Neuronal stem cell (in vitro differentiated cells): ENCODE results near the gene GDPD5.

Source experiments
- DNase-seq: peaks from one replicate; pipeline ENCODE4 v3.0.0-alpha.2; 2013; ENCODE audit warnings: low spot score
- H2AFZ ChIP-seq: one replicate; pipeline ENCODE4 v1.6.1; 2013; ENCODE audit warnings: mild to moderate bottlenecking, low read length, inconsistent platforms
- H2AK5ac ChIP-seq: 2 replicates; pipeline ENCODE4 v1.6.1; 2013; ENCODE audit warnings: low read depth, mild to moderate bottlenecking, inconsistent platforms, low read length, moderate library complexity, mixed read lengths
- H2BK120ac ChIP-seq: 2 replicates; pipeline ENCODE4 v1.6.1; 2013; ENCODE audit warnings: low read depth, mild to moderate bottlenecking, inconsistent platforms, low read length, moderate library complexity, mixed read lengths
- H2BK12ac ChIP-seq: one replicate; pipeline ENCODE4 v1.6.1; 2013; ENCODE audit warnings: low read length, inconsistent platforms
- H2BK15ac ChIP-seq: 2 replicates; pipeline ENCODE4 v1.6.1; 2013; ENCODE audit warnings: mild to moderate bottlenecking, low read length, inconsistent platforms, mixed read lengths
- H2BK5ac ChIP-seq: one replicate; pipeline ENCODE4 v1.6.1; 2013; ENCODE audit warnings: inconsistent platforms, mild to moderate bottlenecking, low read length, moderate library complexity
- H3K14ac ChIP-seq: one replicate; pipeline ENCODE4 v1.6.1; 2013; ENCODE audit warnings: low read length, inconsistent platforms
- H3K18ac ChIP-seq: 2 replicates; pipeline ENCODE4 v1.6.1; 2013; ENCODE audit warnings: low read length, inconsistent platforms
- H3K23ac ChIP-seq: 2 replicates; pipeline ENCODE4 v1.6.1; 2013; ENCODE audit warnings: low read depth, mild to moderate bottlenecking, mixed read lengths, low read length, inconsistent platforms; ENCODE audit not compliant: poor library complexity
- H3K27ac ChIP-seq: replicated peaks from 3 replicates; pipeline ENCODE4 v1.5.1; 2013; ENCODE audit warnings: low read length, inconsistent platforms
- H3K27me3 ChIP-seq, 3 experiments: 2 replicates each; pipeline ENCODE4 v1.6.1; 2013; ENCODE audit warnings: low read length in 3 of 3, mild to moderate bottlenecking in 2 of 3, inconsistent platforms in 1 of 3, low read depth in 1 of 3, mixed read lengths in 1 of 3, moderate library complexity in 1 of 3; ENCODE audit not compliant: control insufficient read depth in 3 of 3, insufficient read depth in 3 of 3
- H3K36me3 ChIP-seq, 2 donors: replicated peaks in 1 of 2; 2 replicates each; pipeline ENCODE4 v1.6.1; 2013; ENCODE audit warnings: low read length in 2 of 2; ENCODE audit not compliant: control insufficient read depth in 2 of 2, insufficient read depth in 2 of 2
- H3K4ac ChIP-seq: 2 replicates; pipeline ENCODE4 v1.6.1; 2013; ENCODE audit warnings: inconsistent platforms, mild to moderate bottlenecking, low read length, moderate library complexity
- H3K4me1 ChIP-seq, 2 donors: 1 replicate in 1 of 2; 2 replicates in 1 of 2; pipeline ENCODE4 v1.6.1; 2013; ENCODE audit warnings: low read length in 2 of 2, low read depth in 1 of 2; ENCODE audit not compliant: control insufficient read depth in 2 of 2, insufficient read depth in 1 of 2
- H3K4me2 ChIP-seq: one replicate; pipeline ENCODE4 v1.6.1; 2013; ENCODE audit warnings: mild to moderate bottlenecking, low read length, inconsistent platforms; ENCODE audit not compliant: insufficient read depth, poor library complexity, severe bottlenecking
- H3K4me3 ChIP-seq, 2 donors: 2 replicates each; pipeline ENCODE4 v1.5.1; 2013; ENCODE audit warnings: low read length in 2 of 2, mild to moderate bottlenecking in 2 of 2, inconsistent platforms in 1 of 2, moderate library complexity in 1 of 2
- H3K79me1 ChIP-seq: one replicate; pipeline ENCODE4 v1.6.1; 2013; ENCODE audit warnings: low read depth, mild to moderate bottlenecking, inconsistent platforms, low read length, moderate library complexity
- H3K9ac ChIP-seq: one replicate; pipeline ENCODE4 v1.6.1; 2013; ENCODE audit warnings: mild to moderate bottlenecking, low read depth, low read length, inconsistent platforms; ENCODE audit not compliant: poor library complexity
- H3K9me3 ChIP-seq, 2 donors: replicated peaks in 1 of 2; 2 replicates each; pipeline versions ENCODE3 to v1.6.1; 2013; ENCODE audit warnings: low read length in 2 of 2, mild to moderate bottlenecking in 2 of 2, inconsistent platforms in 1 of 2, low read depth in 1 of 2, mixed read lengths in 1 of 2, moderate library complexity in 1 of 2; ENCODE audit not compliant: control insufficient read depth in 2 of 2, insufficient read depth in 1 of 2
- H4K8ac ChIP-seq: one replicate; pipeline ENCODE4 v1.6.1; 2013; ENCODE audit warnings: low read depth, mild to moderate bottlenecking, inconsistent platforms, low read length, moderate library complexity
- H4K91ac ChIP-seq: one replicate; pipeline ENCODE4 v1.6.1; 2013; ENCODE audit warnings: low read length, low read depth, mild to moderate bottlenecking, inconsistent platforms; ENCODE audit not compliant: poor library complexity
- WGBS, 2 donors: extraction: QIAGEN DNeasy Blood & Tissue Kit; methylation state at CpG; one replicate each; pipeline ENCODE4 v1.1.7; 2013; ENCODE audit warnings: missing lambda C conversion rate in 2 of 2, mixed read lengths in 1 of 2; ENCODE audit not compliant: insufficient read length in 2 of 2, insufficient replicate concordance in 1 of 2; ENCODE audit errors: extremely low coverage in 2 of 2; 5-methylcytosine and 5-hydroxymethylcytosine counted together

GDPD5 gene

GRCh38 chr11:75475767-75476650 lies 49.7 kb downstream of the GDPD5 start:
- no peak overlapping the region for H3K9ac ChIP-seq
- no CpG with 5 or more reads among the region's 9 CpGs for WGBS, 2 donors
- H2AFZ ChIP-seq = peak overlapping the region; percentile 95
- no peak overlapping the region for H4K8ac ChIP-seq
- H3K27ac ChIP-seq = no peak overlapping the region
- H3K4ac ChIP-seq = peak overlapping the region; percentile 17
- no peaks in the 10 kb centered on the region for H3K79me1 ChIP-seq
- H3K36me3 ChIP-seq = no peaks in the 10 kb centered on the region
- peak overlapping the region; percentile 57 for H2BK120ac ChIP-seq
- peak overlapping the region; percentile 66 for H3K23ac ChIP-seq
- no peak overlapping the region for H2BK12ac ChIP-seq
- no peak overlapping the region for H2BK5ac ChIP-seq
- H2AK5ac ChIP-seq = peak overlapping the region; percentile 82
- peaks cover 0 to 5% (median 0%) of the 10 kb centered on the region in 3 experiments for H3K27me3 ChIP-seq
- H3K4me3 ChIP-seq = no peak overlapping the region
- no peak overlapping the region for H3K4me2 ChIP-seq
- H3K18ac ChIP-seq = peak overlapping the region; percentile 86
- peaks cover 7 to 27% of the 10 kb centered on the region in 2 donors for H3K4me1 ChIP-seq
- no peaks in the 10 kb centered on the region for H3K9me3 ChIP-seq
- H2BK15ac ChIP-seq = peak overlapping the region; percentile 43
- no peak overlapping the region for H4K91ac ChIP-seq
- H3K14ac ChIP-seq = no peak overlapping the region
- DNase-seq = no peak

GRCh38 chr11:75474878-75475766 lies 50.6 kb downstream of the GDPD5 start:
- Histone ChIP-seq H3K18ac (peak overlapping the region; percentile 87), H2AK5ac (peak overlapping the region; percentile 82), H3K4ac (no peak overlapping the region), H2AFZ (peak overlapping the region; percentile 95), H3K4me3 (no peak overlapping the region), H3K4me1 (peaks cover 7 to 31% of the 10 kb centered on the region in 2 donors), H2BK15ac (peak overlapping the region; percentile 2), H2BK120ac (peak overlapping the region; percentile 57), H3K4me2 (peak overlapping the region; percentile 29), H3K27ac (no peak overlapping the region), H3K14ac (no peak overlapping the region), H2BK12ac (no peak overlapping the region), H3K23ac (no peak overlapping the region), H4K8ac (no peak overlapping the region), H3K79me1 (no peaks in the 10 kb centered on the region), H3K36me3 (no peaks in the 10 kb centered on the region), H3K27me3 (peaks cover 0 to 9% (median 0%) of the 10 kb centered on the region in 3 experiments), H3K9ac (no peak overlapping the region), H2BK5ac (no peak overlapping the region), H4K91ac (no peak overlapping the region), H3K9me3 (no peaks in the 10 kb centered on the region)
- DNase-seq = no peak
- 100% methylated on average over 1 of the region's 16 CpGs; no CpG with 5 or more reads in 1 of the 2 donors for WGBS, 2 donors

GRCh38 chr11:75474240-75474639 lies 51.5 kb downstream of the GDPD5 start:
- no peak overlapping the region for H3K4me2 ChIP-seq
- no peak overlapping the region for H2AFZ ChIP-seq
- H3K9ac ChIP-seq = no peak overlapping the region
- no peak overlapping the region for H2AK5ac ChIP-seq
- no peak overlapping the region for H2BK5ac ChIP-seq
- no peaks in the 10 kb centered on the region for H3K79me1 ChIP-seq
- H3K36me3 ChIP-seq = no peaks in the 10 kb centered on the region
- peaks cover 7 to 32% of the 10 kb centered on the region in 2 donors for H3K4me1 ChIP-seq
- no peak overlapping the region for H3K23ac ChIP-seq
- no peak overlapping the region for H3K4me3 ChIP-seq
- H2BK15ac ChIP-seq = peak overlapping the region; percentile 10
- no peak overlapping the region for H2BK120ac ChIP-seq
- no peak overlapping the region for H4K91ac ChIP-seq
- no peak overlapping the region for H4K8ac ChIP-seq
- no peak overlapping the region for H3K14ac ChIP-seq
- peak overlapping the region; percentile 63 for H3K18ac ChIP-seq
- DNase-seq = no peak
- no peak overlapping the region for H2BK12ac ChIP-seq
- H3K27me3 ChIP-seq = peaks cover 0 to 18% (median 0%) of the 10 kb centered on the region in 3 experiments
- WGBS, 2 donors = no CpG with 5 or more reads among the region's 1 CpG
- no peak overlapping the region for H3K4ac ChIP-seq
- no peak overlapping the region for H3K27ac ChIP-seq
- no peaks in the 10 kb centered on the region for H3K9me3 ChIP-seq
